Right lobe of liver (tissue), 6 donors: ENCODE data around the gene MTFR2. TPM values are rescaled to one million over a fixed set of nuclear protein-coding genes. Genes with fewer than 3 reads are reported as not detected.

Experiments
- ATAC-seq, 4 donors: fragments of 200-7000 bp; cut with Tn5 transposase; one replicate each; pipeline ENCODE4 v1.9.1; 2020; ENCODE audit warnings: mild to moderate bottlenecking in 4 of 4, moderate library complexity in 4 of 4
- DNase-seq, 3 donors: peaks; one replicate each; pipeline ENCODE4 v3.0.0-alpha.2; 2020
- H3K27ac ChIP-seq, 3 donors: fragments of 200-600 bp; one replicate each; pipeline ENCODE4 v1.8.0; 2022
- H3K27me3 ChIP-seq, 2 donors: fragments of 200-600 bp; one replicate each; pipeline ENCODE4 v1.8.0; 2022
- H3K36me3 ChIP-seq, 4 donors: fragments of 200-600 bp; sonication (generic) in 1 of 4; one replicate each; pipeline versions ENCODE4 v1.5.1 to v1.8.0; 2017 to 2022; ENCODE audit warnings: control low read depth in 1 of 4
- H3K4me1 ChIP-seq, 4 donors: fragments of 200-600 bp; sonication (generic) in 1 of 4; one replicate each; pipeline versions ENCODE4 v1.5.1 to v1.8.0; 2017 to 2022; ENCODE audit warnings: control low read depth in 1 of 4
- H3K4me3 ChIP-seq, 3 donors: fragments of 200-600 bp; one replicate each; pipeline ENCODE4 v1.8.0; 2022
- H3K9me3 ChIP-seq, 4 donors: fragments of 200-600 bp; sonication (generic) in 1 of 4; one replicate each; pipeline versions ENCODE4 v1.5.1 to v1.8.0; 2017 to 2022; ENCODE audit warnings: control low read depth in 1 of 4
- CTCF ChIP-seq, 4 donors: fragments of 200-600 bp in 3 of 4; fragments of 450-650 bp in 1 of 4; IDR thresholded peaks; one replicate each; pipeline versions ENCODE4 v1.5.1 to v1.8.0; 2016 to 2022; ENCODE audit warnings: antibody characterized with exemption in 4 of 4, mild to moderate bottlenecking in 2 of 4
- POLR2A ChIP-seq: fragments of 450-650 bp; IDR thresholded peaks from one replicate; pipeline ENCODE4 v1.6.1; 2017; ENCODE audit warnings: antibody characterized with exemption, mild to moderate bottlenecking
- WGBS: methylation state at CpG from one replicate; pipeline ENCODE4 v1.1.6; 2018; ENCODE audit warnings: low coverage, low lambda C conversion rate; ENCODE audit not compliant: insufficient coverage; ENCODE audit errors: missing lambda C conversion rate; 5-methylcytosine and 5-hydroxymethylcytosine counted together
- intact Hi-C, 2 donors: fragments of 100-400 bp; cut with DNase I; formaldehyde crosslinking; loops; one replicate each; pipeline versions ENCODE4 v1.11.2 to v1.14.1; 2022
- total RNA-seq, 6 experiments: library from RNA; depleted of rRNA in 2 of 6; stranded (reverse); fragments of >200 nt in 2 of 6; fragmentation: NEBNext Ultra II Directional in 3 of 6; extraction: Animal tissue kit (Norgen Biotek cat#: 25700) in 3 of 6; gene quantifications; one replicate each; pipeline versions ENCODE4 v1.1.0 to v1.2.4, GENCODE V29; 2016 to 2023
- donor health status: DM: no; HTN: yes; CAD: no.
- donor health status: DM: no; HTN: no; CAD: no.
- donor health status: DM: no; HTN: no; CAD: no.
- donor health status: DM: no; HTN: yes; CAD: no.
- donor health status: DM: no; HTN: yes; CAD: no.

The MTFR2 gene
- total RNA-seq, 6 experiments from 2014 or later = 0.12 to 0.68 (median 0.45) TPM; not detected in 2

DNA sequence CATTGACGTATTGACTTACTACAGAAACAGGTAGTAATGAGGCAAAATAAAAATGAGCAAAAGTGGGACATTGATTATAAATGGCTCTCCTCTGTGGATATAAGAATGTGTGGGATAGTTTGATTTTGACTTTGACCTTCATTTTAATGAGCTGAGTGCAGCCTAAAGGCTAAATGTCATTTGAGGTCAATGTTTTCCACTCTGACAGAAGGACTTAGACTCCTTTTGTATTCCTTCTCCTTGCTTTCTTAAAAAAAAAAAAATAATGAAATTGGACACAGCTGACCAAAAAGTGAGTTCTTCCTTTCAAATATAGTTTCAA lies 68.6 kb downstream of the MTFR2 start:
- Histone ChIP-seq H3K27ac (peak overlapping the region in 2 of 3 donors; percentile 10 to 11), H3K4me1 (peaks cover 0 to 15% (median 1%) of the 10 kb centered on the region in 4 donors), H3K27me3 (no peaks in the 10 kb centered on the region), H3K4me3 (no peak overlapping the region), H3K36me3 (no peaks in the 10 kb centered on the region), H3K9me3 (no peaks in the 10 kb centered on the region)
- intact Hi-C loops = no loop called here
- TF ChIP-seq CTCF (IDR thresholded peaks at IDR 0.05) (no peak), POLR2A (no peak)
- no peak for DNase-seq
- 37% methylated on average over 1 of the region's 1 CpG for WGBS
- peak; percentile 44 to 73 (median 65) for ATAC-seq

Other genes starting within 250 kb of the MTFR2 start
- 10 to 100 TPM; 30.5 to 57.2 (median 40.6) TPM for gene BCLAF1, start 39.5 kb upstream of the MTFR2 start, total RNA-seq